ENCODE results near the gene UQCR11.

UQCR11 gene

DNA sequence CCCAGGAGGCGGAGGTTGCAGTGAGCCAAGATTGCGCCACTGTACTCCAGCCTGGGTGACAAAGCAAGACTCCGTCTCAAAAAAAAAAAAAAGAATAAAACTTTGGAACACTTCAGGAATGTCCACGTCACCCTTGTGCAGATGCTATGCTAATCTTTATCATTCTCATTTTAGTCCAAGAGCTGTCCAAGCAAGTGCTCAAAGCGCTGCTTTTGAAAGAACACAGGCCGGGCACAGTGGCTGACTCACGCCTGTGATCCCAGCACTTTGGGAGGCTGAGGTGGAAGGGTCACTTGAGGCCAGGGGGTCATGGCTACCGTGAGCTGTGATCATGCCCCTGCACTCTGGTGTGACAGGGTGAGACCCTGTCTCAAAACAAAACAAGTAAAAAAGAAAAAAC lies 11.1 kb upstream of the UQCR11 start:
- Histone ChIP-seq H4K20me1 (ENCODE audit: insufficient read depth, low read length) (peaks cover 20% of the 10 kb centered on the region; the same call in 1 of the 2 replicates), H3F3A (ENCODE audit: insufficient read depth, low read length) (peaks cover 14% of the 10 kb centered on the region), H3K9ac (ENCODE audit: low read length) (no peak overlapping the region), H3K4me1 (ENCODE audit: low read length) (peaks cover 18% of the 10 kb centered on the region), H3K4me3 (ENCODE audit: low read length) (no peak overlapping the region), H2AFZ (ENCODE audit: low read length) (no peak overlapping the region), H3K4me2 (ENCODE audit: low read depth, low read length) (no peak overlapping the region), H3K36me3 (replicated peaks; ENCODE audit: insufficient read depth, low read length) (peaks cover 23% of the 10 kb centered on the region), H3K9me2 (replicated peaks; ENCODE audit: insufficient read depth, low read length) (no peaks in the 10 kb centered on the region), H3K9me3 (replicated peaks; ENCODE audit: insufficient read depth, low read length) (no peaks in the 10 kb centered on the region), H3K27me3 (replicated peaks; ENCODE audit: insufficient read depth, low read length) (no peaks in the 10 kb centered on the region), H3K79me2 (ENCODE audit: low read length) (peaks cover 77% of the 10 kb centered on the region), H3K27ac (ENCODE audit: low read length) (no peak overlapping the region)
- TF ChIP-seq EZH2 (optimal IDR thresholded peaks at IDR 0.05; ENCODE audit: low read depth, low read length): no peak
- no peak for TF ChIP-seq EZH2phosphoT487 (IDR thresholded peaks at IDR 0.05; ENCODE audit: low read length)
- TF ChIP-seq, protein P1, sequence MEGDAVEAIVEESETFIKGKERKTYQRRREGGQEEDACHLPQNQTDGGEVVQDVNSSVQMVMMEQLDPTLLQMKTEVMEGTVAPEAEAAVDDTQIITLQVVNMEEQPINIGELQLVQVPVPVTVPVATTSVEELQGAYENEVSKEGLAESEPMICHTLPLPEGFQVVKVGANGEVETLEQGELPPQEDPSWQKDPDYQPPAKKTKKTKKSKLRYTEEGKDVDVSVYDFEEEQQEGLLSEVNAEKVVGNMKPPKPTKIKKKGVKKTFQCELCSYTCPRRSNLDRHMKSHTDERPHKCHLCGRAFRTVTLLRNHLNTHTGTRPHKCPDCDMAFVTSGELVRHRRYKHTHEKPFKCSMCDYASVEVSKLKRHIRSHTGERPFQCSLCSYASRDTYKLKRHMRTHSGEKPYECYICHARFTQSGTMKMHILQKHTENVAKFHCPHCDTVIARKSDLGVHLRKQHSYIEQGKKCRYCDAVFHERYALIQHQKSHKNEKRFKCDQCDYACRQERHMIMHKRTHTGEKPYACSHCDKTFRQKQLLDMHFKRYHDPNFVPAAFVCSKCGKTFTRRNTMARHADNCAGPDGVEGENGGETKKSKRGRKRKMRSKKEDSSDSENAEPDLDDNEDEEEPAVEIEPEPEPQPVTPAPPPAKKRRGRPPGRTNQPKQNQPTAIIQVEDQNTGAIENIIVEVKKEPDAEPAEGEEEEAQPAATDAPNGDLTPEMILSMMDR (IDR thresholded peaks at IDR 0.05; ENCODE audit: low read length): no peak
- DNase-seq: no peak

DNA sequence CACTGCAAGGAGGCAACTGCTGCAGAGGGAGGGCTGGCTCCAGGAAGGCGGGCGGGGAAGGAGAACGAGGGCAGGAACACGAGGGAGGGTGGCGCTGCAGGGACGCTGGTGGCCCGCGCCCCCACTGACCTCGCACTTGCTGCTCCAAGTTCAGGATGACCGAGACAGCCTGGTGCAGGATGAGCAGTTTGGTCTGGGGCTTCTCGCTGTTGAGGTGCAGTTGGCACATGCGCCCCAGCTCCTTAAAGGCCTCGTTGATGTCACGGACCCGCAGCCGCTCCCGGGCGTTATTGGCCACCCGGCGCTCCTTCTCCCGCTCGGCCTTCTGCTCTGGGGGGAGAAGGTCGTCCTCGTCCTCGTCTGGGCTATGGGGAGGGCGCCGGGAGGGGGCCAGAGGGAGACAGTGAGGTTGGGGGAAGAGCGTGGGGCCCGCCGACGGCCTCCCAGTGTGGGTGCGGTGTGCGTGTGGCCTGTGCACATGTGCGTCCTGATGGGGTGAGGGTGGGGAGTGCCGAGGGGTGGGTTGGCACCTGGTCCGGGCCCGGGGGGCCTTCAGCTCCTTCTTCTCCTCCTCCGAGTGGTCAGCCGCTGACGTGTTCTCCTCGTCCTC lies 10.0 kb upstream of the UQCR11 start:
- no peak overlapping the region for H3K4me2 ChIP-seq (ENCODE audit: low read depth, low read length)
- peaks cover 14% of the 10 kb centered on the region for H3K4me1 ChIP-seq (ENCODE audit: low read length)
- H3K9ac ChIP-seq (ENCODE audit: low read length): no peak overlapping the region
- no peak overlapping the region for H3K27ac ChIP-seq (ENCODE audit: low read length)
- 0 out of 2 replicates have a peak, but pooled peaks cover 14% of the 10 kb centered on the region for H4K20me1 ChIP-seq (ENCODE audit: insufficient read depth, low read length)
- no peak overlapping the region for H3K4me3 ChIP-seq (ENCODE audit: low read length)
- TF ChIP-seq, protein P1 (IDR thresholded peaks at IDR 0.05; ENCODE audit: low read length): no peak
- TF ChIP-seq EZH2 (optimal IDR thresholded peaks at IDR 0.05; ENCODE audit: low read depth, low read length): no peak
- no peak for TF ChIP-seq EZH2phosphoT487 (IDR thresholded peaks at IDR 0.05; ENCODE audit: low read length)
- H2AFZ ChIP-seq (ENCODE audit: low read length): no peak overlapping the region
- H3K36me3 ChIP-seq (replicated peaks; ENCODE audit: insufficient read depth, low read length): peaks cover 25% of the 10 kb centered on the region
- no peaks in the 10 kb centered on the region for H3K9me3 ChIP-seq (replicated peaks; ENCODE audit: insufficient read depth, low read length)
- DNase-seq: no peak
- peaks cover 68% of the 10 kb centered on the region for H3K79me2 ChIP-seq (ENCODE audit: low read length)
- H3F3A ChIP-seq (ENCODE audit: insufficient read depth, low read length): peaks cover 20% of the 10 kb centered on the region
- H3K9me2 ChIP-seq (replicated peaks; ENCODE audit: insufficient read depth, low read length): no peaks in the 10 kb centered on the region
- H3K27me3 ChIP-seq (replicated peaks; ENCODE audit: insufficient read depth, low read length): no peaks in the 10 kb centered on the region

DNA sequence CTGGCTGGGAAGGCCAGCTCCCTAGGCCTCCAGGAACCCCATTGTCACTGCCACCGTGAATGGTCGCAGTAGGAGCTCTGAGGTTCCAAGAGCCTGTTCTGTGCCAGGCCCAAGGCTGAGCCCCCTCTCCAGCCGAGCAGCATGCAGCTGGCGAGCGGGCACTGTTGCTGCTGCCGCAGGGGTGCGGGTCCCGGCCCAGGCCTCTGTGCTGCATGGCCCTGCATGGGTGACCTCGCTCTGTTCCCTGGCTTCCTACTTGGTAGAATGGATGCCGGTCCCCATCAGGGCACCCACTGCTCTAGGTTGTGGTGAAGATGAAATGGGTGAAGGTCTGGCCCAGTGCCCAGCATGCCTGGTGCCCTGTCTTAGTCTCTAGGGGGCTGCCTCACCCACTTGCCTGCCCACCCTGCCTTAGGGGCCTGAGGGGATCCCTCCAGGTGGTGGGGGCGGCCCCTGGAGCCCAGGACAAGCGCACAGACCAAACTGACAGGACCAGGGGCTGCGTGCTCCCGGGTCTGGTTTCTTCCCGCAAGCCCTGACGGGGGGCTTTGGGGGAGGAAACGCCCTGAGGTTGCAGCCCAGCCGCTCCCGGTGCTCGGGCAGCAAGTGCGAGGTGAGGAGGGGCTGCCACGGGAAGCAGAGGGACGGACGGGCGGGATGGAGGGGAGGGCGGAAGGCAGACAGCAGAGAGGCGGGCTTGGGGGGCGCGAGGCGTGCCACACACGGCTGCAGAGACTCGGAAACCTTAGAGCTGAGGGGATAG lies 8.7 kb upstream of the UQCR11 start:
- Histone ChIP-seq H4K20me1 (ENCODE audit: insufficient read depth, low read length) (0 out of 2 replicates have a peak, but pooled peaks cover 10% of the 10 kb centered on the region), H2AFZ (ENCODE audit: low read length) (no peak overlapping the region), H3K79me2 (ENCODE audit: low read length) (peaks cover 57% of the 10 kb centered on the region), H3K36me3 (replicated peaks; ENCODE audit: insufficient read depth, low read length) (peaks cover 25% of the 10 kb centered on the region), H3K9me2 (replicated peaks; ENCODE audit: insufficient read depth, low read length) (no peaks in the 10 kb centered on the region), H3K9ac (ENCODE audit: low read length) (no peak overlapping the region), H3K27ac (ENCODE audit: low read length) (no peak overlapping the region), H3K9me3 (replicated peaks; ENCODE audit: insufficient read depth, low read length) (no peaks in the 10 kb centered on the region), H3K27me3 (replicated peaks; ENCODE audit: insufficient read depth, low read length) (no peaks in the 10 kb centered on the region), H3F3A (ENCODE audit: insufficient read depth, low read length) (peaks cover 30% of the 10 kb centered on the region), H3K4me1 (ENCODE audit: low read length) (peaks cover 13% of the 10 kb centered on the region), H3K4me2 (ENCODE audit: low read depth, low read length) (no peak overlapping the region), H3K4me3 (ENCODE audit: low read length) (no peak overlapping the region)
- DNase-seq: no peak
- no peak for TF ChIP-seq EZH2 (optimal IDR thresholded peaks at IDR 0.05; ENCODE audit: low read depth, low read length)
- TF ChIP-seq EZH2phosphoT487 (IDR thresholded peaks at IDR 0.05; ENCODE audit: low read length): no peak
- TF ChIP-seq, protein P1 (IDR thresholded peaks at IDR 0.05; ENCODE audit: low read length): no peak

Data from MM.1S (cell line).